NCI-H2029 treated with DMSO at 0.1 percent for 48 hours (cell line): ENCODE data around the gene FRG2B.
"Not testable (repeated sequence)": the region's sequence is repeated elsewhere in the genome, so short reads cannot be mapped to it uniquely, and the experiment has no call there.

Experiments
- DNase-seq: peaks from one replicate; lab custom pipeline; 2025; lab: John Stamatoyannopoulos, UW

Gene FRG2B

GRCh38 chr10:133626695-133627094 is at the start of gene FRG2B:
FRG2B (minus strand) TSS chr10:133626795; CDS start chr10:133626742, 53 bp downstream.
- not testable (repeated sequence) for DNase-seq

- DNase-seq: not testable (repeated sequence)
Measured at GRCh38 chr10:133667446-133667845, 40.9 kb upstream of the FRG2B start.

GRCh38 chr10:133663544-133664160 is 37.1 kb upstream of the FRG2B start:
- DNase-seq: not testable (repeated sequence)

GRCh38 chr10:133661122-133661521 is 34.5 kb upstream of the FRG2B start:
- not testable (repeated sequence) for DNase-seq

GRCh38 chr10:133660516-133660915 is 33.9 kb upstream of the FRG2B start:
- not testable (repeated sequence) for DNase-seq

GRCh38 chr10:133657276-133657675 is 30.7 kb upstream of the FRG2B start:
- DNase-seq: not testable (repeated sequence)

GRCh38 chr10:133648872-133649455 is 22.4 kb upstream of the FRG2B start:
- DNase-seq: not testable (repeated sequence)

GRCh38 chr10:133647075-133647748 is 20.6 kb upstream of the FRG2B start:
- DNase-seq: not testable (repeated sequence)

GRCh38 chr10:133637846-133638235 is 11.2 kb upstream of the FRG2B start:
- DNase-seq: not testable (repeated sequence)

- DNase-seq: not testable (repeated sequence)
Measured at GRCh38 chr10:133637202-133637845, 10.7 kb upstream of the FRG2B start.

GRCh38 chr10:133630723-133631249 is 4.2 kb upstream of the FRG2B start:
- DNase-seq: not testable (repeated sequence)

GRCh38 chr10:133622544-133622943 is 4.1 kb downstream of the FRG2B start:
- DNase-seq: not testable (repeated sequence)

GRCh38 chr10:133618851-133619250 is 7.7 kb downstream of the FRG2B start:
- DNase-seq: no peak

- no peak for DNase-seq
Measured at GRCh38 chr10:133617196-133617595, 9.4 kb downstream of the FRG2B start.

GRCh38 chr10:133616371-133617130 is 10.0 kb downstream of the FRG2B start:
- DNase-seq: peak; percentile 74

GRCh38 chr10:133614830-133615580 is 11.6 kb downstream of the FRG2B start:
- DNase-seq: peak; percentile 70

GRCh38 chr10:133613699-133614098 is 12.9 kb downstream of the FRG2B start:
- no peak for DNase-seq

- DNase-seq: no peak
Measured at GRCh38 chr10:133611079-133611478, 15.5 kb downstream of the FRG2B start.

GRCh38 chr10:133608855-133609254 is 17.7 kb downstream of the FRG2B start:
- DNase-seq: no peak

GRCh38 chr10:133603434-133603833 is 23.2 kb downstream of the FRG2B start:
- not testable (repeated sequence) for DNase-seq

GRCh38 chr10:133600657-133601056 is 25.9 kb downstream of the FRG2B start:
- DNase-seq: no peak
